Uterus (tissue), 4 donors: ENCODE measurements around the gene SAP30L. TPM values are rescaled to one million over a fixed set of nuclear protein-coding genes. Genes with fewer than 3 reads are reported as not detected.

Experiments used
- DNase-seq, 2 donors: peaks; one replicate each; pipeline ENCODE4 v3.0.0-alpha.2; 2019 to 2020
- H3K27ac ChIP-seq, 2 donors: fragments of 200-600 bp; sonication (generic); 1 replicate in 1 of 2; 2 replicates in 1 of 2; pipeline ENCODE4 v1.5.1; 2016 to 2018
- H3K27me3 ChIP-seq, 2 donors: fragments of 200-600 bp; sonication (generic); one replicate each; pipeline ENCODE4 v1.5.1; 2018 to 2019; ENCODE audit warnings: control low read depth in 1 of 2
- H3K36me3 ChIP-seq, 2 donors: fragments of 200-600 bp; sonication (generic); one replicate each; pipeline ENCODE4 v1.5.1; 2019; ENCODE audit warnings: control low read depth in 1 of 2
- H3K4me1 ChIP-seq, 2 donors: fragments of 200-600 bp; sonication (generic); one replicate each; pipeline ENCODE4 v1.5.1; 2018 to 2019; ENCODE audit warnings: control low read depth in 1 of 2
- H3K4me3 ChIP-seq, 2 donors: fragments of 200-600 bp; sonication (generic); 1 replicate in 1 of 2; 2 replicates in 1 of 2; pipeline ENCODE4 v1.5.1; 2018 to 2019; ENCODE audit warnings: mild to moderate bottlenecking in 1 of 2
- H3K9me3 ChIP-seq, 2 donors: fragments of 200-600 bp; sonication (generic); one replicate each; pipeline ENCODE4 v1.5.1; 2019; ENCODE audit warnings: control low read depth in 1 of 2
- POLR2A ChIP-seq, 2 donors: fragments of 450-650 bp; IDR thresholded peaks; one replicate each; pipeline ENCODE4 v1.6.1; 2016; ENCODE audit warnings: antibody characterized with exemption in 2 of 2, mild to moderate bottlenecking in 1 of 2, moderate library complexity in 1 of 2
- intact Hi-C: fragments of 100-400 bp; cut with DNase I; formaldehyde crosslinking; loops from one replicate; pipeline ENCODE4 v1.15.1; 2023; ENCODE audit warnings: low total_unique reads
- total RNA-seq, 4 donors: library from RNA; depleted of rRNA in 3 of 4; stranded (reverse); fragments of >200 nt in 3 of 4; gene quantifications; one replicate each; pipeline versions ENCODE4 v1.1.0 to v1.2.4, GENCODE V29; 2014 to 2023
- TF ChIP-seq, protein P1 (sequence below), 4 experiments: fragments of 200-600 bp in 2 of 4; fragments of 450-650 bp in 2 of 4; sonication (generic) in 2 of 4; IDR thresholded peaks; one replicate each; pipeline ENCODE4 v1.5.1; 2016 to 2019; ENCODE audit warnings: antibody characterized with exemption in 4 of 4, mild to moderate bottlenecking in 2 of 4, moderate library complexity in 1 of 4
- donor health status: DM: yes; HTN: yes; CAD: no.

SAP30L gene
- total RNA-seq, 4 donors from 2014 or later, result 9.5 to 61.7 (median 31.2) TPM

DNA sequence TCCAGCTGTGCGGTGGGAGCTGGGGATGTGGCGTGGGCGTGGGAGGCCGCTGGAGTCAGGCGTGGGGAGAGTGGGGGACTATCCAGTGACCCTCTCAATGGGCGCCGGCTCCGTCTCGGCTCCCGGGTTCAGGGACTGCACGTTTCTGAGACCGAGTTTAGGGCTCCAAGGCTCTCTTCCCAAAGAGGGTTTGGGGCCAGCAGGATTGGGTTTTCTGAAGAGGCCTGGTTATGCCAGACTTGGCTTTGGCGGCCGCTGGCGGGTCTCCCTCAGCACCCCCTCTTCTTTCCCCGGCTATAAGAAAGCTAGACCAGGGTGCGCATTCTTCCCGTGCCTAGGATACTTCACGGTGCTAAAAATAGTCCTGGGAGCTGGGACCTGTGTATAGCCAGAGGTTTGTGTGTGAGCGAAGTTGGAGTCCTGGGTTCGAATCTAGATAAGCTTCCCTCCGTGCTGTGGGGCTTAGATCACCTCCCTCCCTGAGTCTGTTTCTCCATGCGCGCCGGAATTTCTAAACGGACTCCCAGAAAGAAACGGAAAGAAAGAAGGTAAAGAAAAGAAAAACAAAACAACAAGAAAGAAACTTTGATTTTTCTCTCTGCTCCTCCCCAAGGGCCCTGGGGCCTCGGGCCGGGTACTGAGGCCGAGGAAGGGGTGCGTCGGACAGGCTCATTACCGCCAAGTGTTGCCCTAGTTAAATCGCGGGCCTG is 27.2 kb downstream of the SAP30L start:
- no peaks in the 10 kb centered on the region for H3K9me3 ChIP-seq
- no peak overlapping the region for H3K4me3 ChIP-seq
- intact Hi-C loops, result no loop called here
- no peak for DNase-seq
- H3K4me1 ChIP-seq, result peaks cover 0 to 9% of the 10 kb centered on the region in 2 donors
- H3K27me3 ChIP-seq, result peaks cover 20 to 66% of the 10 kb centered on the region in 2 donors
- H3K27ac ChIP-seq, result no peak overlapping the region
- no peak for TF ChIP-seq POLR2A (IDR thresholded peaks at IDR 0.05)
- TF ChIP-seq, protein P1, sequence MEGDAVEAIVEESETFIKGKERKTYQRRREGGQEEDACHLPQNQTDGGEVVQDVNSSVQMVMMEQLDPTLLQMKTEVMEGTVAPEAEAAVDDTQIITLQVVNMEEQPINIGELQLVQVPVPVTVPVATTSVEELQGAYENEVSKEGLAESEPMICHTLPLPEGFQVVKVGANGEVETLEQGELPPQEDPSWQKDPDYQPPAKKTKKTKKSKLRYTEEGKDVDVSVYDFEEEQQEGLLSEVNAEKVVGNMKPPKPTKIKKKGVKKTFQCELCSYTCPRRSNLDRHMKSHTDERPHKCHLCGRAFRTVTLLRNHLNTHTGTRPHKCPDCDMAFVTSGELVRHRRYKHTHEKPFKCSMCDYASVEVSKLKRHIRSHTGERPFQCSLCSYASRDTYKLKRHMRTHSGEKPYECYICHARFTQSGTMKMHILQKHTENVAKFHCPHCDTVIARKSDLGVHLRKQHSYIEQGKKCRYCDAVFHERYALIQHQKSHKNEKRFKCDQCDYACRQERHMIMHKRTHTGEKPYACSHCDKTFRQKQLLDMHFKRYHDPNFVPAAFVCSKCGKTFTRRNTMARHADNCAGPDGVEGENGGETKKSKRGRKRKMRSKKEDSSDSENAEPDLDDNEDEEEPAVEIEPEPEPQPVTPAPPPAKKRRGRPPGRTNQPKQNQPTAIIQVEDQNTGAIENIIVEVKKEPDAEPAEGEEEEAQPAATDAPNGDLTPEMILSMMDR (IDR thresholded peaks at IDR 0.05), result no peak
- no peaks in the 10 kb centered on the region for H3K36me3 ChIP-seq

DNA sequence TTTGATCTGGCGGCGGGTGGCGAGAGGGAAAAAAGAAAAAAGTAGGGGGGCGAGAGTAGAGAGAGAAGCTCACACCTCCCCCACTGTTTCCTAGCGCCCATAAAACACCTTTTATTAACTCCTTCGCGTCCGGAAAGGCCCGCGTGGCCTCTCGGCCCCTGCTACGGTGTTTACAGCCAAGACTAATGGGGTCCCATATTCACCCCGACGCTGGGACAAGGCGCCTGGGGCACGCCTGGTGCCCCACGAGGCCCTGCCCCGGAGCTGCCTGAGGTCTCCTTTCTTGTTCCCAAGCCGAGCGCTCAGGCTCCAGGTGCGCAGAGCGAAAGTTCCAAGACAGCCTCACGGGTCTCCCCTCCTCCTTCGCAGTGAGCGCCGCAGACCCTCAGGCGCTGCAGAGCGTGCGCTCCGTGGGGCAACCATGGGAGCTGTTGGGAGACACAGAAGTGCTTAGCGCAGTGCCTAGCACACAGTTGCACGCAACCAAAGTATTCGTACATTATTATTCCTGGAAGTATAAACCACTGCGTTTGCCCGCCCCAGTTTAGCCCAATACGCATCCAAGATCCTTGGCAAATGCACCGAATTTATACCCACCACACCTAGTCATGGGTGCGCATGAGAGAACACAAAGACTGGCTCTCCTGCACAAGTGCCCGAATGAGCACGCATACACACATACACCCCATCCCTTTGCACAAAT is 27.9 kb downstream of the SAP30L start:
- no peak overlapping the region for H3K4me3 ChIP-seq

DNA sequence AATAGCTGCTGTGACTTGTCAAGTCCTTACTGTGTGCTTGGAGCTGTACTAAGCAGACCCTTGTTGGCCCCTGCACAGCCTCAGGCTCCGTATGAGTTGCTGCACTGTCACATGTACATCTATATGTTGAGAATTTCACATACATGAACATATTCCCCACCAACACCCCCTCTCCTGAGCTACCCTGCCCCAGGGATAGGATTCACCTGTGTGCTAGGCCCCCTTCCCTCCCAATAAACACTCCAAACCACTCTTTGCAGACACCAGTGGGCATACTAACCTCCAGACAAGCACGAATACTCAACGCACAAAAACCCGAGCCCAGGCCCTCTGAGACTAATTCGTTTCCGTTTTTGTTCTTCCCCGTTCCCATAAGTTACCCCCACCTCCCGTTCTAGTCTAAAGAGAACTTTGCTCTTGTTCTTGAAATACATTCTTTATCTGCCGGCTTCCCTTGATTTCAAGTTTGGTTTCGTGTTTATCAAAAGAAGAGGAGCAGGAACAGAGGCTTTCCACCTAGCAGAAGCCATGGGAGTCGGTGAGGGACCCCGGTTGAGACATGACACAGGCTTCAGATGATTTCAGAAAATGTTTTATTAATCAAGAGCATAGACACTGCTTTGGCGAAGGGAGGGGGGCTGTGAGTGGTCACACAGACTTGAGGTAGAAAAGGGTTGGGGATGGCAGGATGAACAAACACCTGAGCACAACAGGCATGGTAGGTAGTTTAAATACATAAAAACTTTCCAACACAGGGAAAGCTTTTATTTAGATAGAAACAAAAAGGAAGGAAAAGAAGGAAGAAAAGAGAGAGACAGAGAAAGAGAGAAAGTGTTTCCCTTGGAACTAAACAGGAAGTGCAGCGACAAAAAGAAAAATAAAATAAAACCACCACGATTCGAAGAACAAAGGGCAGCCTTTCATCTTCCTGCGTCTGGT is 28.9 kb downstream of the SAP30L start:
- H3K4me1 ChIP-seq, result peaks cover 0 to 22% of the 10 kb centered on the region in 2 donors
- H3K27ac ChIP-seq, result no peak overlapping the region
- no peaks in the 10 kb centered on the region for H3K36me3 ChIP-seq
- H3K4me3 ChIP-seq, result no peak overlapping the region
- peaks cover 29 to 83% of the 10 kb centered on the region in 2 donors for H3K27me3 ChIP-seq
- H3K9me3 ChIP-seq, result no peaks in the 10 kb centered on the region
- intact Hi-C loops, result no loop called here
- TF ChIP-seq, protein P1 (IDR thresholded peaks at IDR 0.05), result no peak
- no peak for TF ChIP-seq POLR2A (IDR thresholded peaks at IDR 0.05)
- no peak for DNase-seq

More for the DNA sequence above, 27.9 kb downstream of the SAP30L start:
- no peaks in the 10 kb centered on the region for H3K36me3 ChIP-seq
- H3K9me3 ChIP-seq, result no peaks in the 10 kb centered on the region
- H3K4me1 ChIP-seq, result peaks cover 0 to 16% of the 10 kb centered on the region in 2 donors
- intact Hi-C loops, result no loop called here
- H3K27me3 ChIP-seq, result peaks cover 20 to 73% of the 10 kb centered on the region in 2 donors
- no peak overlapping the region for H3K27ac ChIP-seq
- DNase-seq, result no peak
- TF ChIP-seq, protein P1 (IDR thresholded peaks at IDR 0.05), result no peak
- TF ChIP-seq POLR2A (IDR thresholded peaks at IDR 0.05), result no peak

DNA sequence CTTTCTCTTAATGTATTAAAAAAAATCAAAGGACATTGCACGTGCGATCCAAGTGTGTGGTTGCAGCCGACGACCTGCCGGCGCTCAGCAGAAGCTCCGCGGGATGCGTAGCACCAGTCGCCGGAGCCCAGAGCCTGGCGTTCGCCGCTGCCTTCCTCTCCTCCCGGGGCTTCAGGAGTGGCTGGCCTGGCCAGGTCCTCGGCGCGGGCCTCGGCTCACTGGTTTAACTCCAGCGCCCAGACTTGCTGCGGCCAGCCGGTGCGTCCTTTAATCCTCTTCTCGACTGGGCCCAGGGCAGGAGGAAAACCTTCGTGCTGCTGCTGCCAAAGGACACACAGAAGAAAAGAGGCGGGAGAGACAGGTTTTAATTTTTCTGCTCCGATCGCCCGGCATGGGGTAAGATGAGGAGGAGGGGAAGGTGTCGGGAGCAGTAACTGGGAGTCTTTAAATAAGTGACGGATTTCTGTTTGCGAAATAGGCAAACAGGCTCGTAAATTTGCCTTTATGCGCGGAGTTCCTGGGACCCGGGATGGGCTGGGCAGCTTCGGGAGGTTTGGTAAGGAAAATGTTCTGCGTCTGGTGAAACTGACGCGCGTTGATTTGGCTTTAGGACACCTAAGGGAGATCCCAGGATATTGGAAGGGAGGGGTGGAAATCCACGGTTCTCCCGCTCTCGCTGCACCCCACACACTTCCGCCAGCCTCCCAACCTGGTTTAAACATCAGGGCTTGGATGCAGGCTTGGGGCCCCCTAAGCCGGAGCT is 30.0 kb downstream of the SAP30L start:
- Histone ChIP-seq H3K4me1 (peaks cover 0 to 22% of the 10 kb centered on the region in 2 donors), H3K36me3 (no peaks in the 10 kb centered on the region), H3K9me3 (no peaks in the 10 kb centered on the region), H3K27me3 (peaks cover 40 to 94% of the 10 kb centered on the region in 2 donors), H3K4me3 (no peak overlapping the region), H3K27ac (no peak overlapping the region)
- intact Hi-C loops, result no loop called here
- DNase-seq, result no peak
- no peak for TF ChIP-seq POLR2A (IDR thresholded peaks at IDR 0.05)
- TF ChIP-seq, protein P1 (IDR thresholded peaks at IDR 0.05), result no peak
